Uterus (tissue), 4 donors: ENCODE data around the gene LINC01488. TPM values are rescaled to one million over a fixed set of nuclear protein-coding genes. Genes with fewer than 3 reads are reported as not detected.
A peak's percentile ranks its signal among the peaks of the same experiment; 100 is the strongest.

Experiments used
- DNase-seq, 2 donors: peaks; one replicate each; pipeline ENCODE4 v3.0.0-alpha.2; 2019 to 2020
- H3K27ac ChIP-seq, 2 donors: fragments of 200-600 bp; sonication (generic); 1 replicate in 1 of 2; 2 replicates in 1 of 2; pipeline ENCODE4 v1.5.1; 2016 to 2018
- H3K27me3 ChIP-seq, 2 donors: fragments of 200-600 bp; sonication (generic); one replicate each; pipeline ENCODE4 v1.5.1; 2018 to 2019; ENCODE audit warnings: control low read depth in 1 of 2
- H3K36me3 ChIP-seq, 2 donors: fragments of 200-600 bp; sonication (generic); one replicate each; pipeline ENCODE4 v1.5.1; 2019; ENCODE audit warnings: control low read depth in 1 of 2
- H3K4me1 ChIP-seq, 2 donors: fragments of 200-600 bp; sonication (generic); one replicate each; pipeline ENCODE4 v1.5.1; 2018 to 2019; ENCODE audit warnings: control low read depth in 1 of 2
- H3K4me3 ChIP-seq, 2 donors: fragments of 200-600 bp; sonication (generic); 1 replicate in 1 of 2; 2 replicates in 1 of 2; pipeline ENCODE4 v1.5.1; 2018 to 2019; ENCODE audit warnings: mild to moderate bottlenecking in 1 of 2
- H3K9me3 ChIP-seq, 2 donors: fragments of 200-600 bp; sonication (generic); one replicate each; pipeline ENCODE4 v1.5.1; 2019; ENCODE audit warnings: control low read depth in 1 of 2
- POLR2A ChIP-seq, 2 donors: fragments of 450-650 bp; IDR thresholded peaks; one replicate each; pipeline ENCODE4 v1.6.1; 2016; ENCODE audit warnings: antibody characterized with exemption in 2 of 2, mild to moderate bottlenecking in 1 of 2, moderate library complexity in 1 of 2
- intact Hi-C: fragments of 100-400 bp; cut with DNase I; formaldehyde crosslinking; loops from one replicate; pipeline ENCODE4 v1.15.1; 2023; ENCODE audit warnings: low total_unique reads
- total RNA-seq, 4 donors: library from RNA; depleted of rRNA in 3 of 4; stranded (reverse); fragments of >200 nt in 3 of 4; gene quantifications; one replicate each; pipeline versions ENCODE4 v1.1.0 to v1.2.4, GENCODE V29; 2014 to 2023
- TF ChIP-seq, protein P1 (sequence below), 4 experiments: fragments of 200-600 bp in 2 of 4; fragments of 450-650 bp in 2 of 4; sonication (generic) in 2 of 4; IDR thresholded peaks; one replicate each; pipeline ENCODE4 v1.5.1; 2016 to 2019; ENCODE audit warnings: antibody characterized with exemption in 4 of 4, mild to moderate bottlenecking in 2 of 4, moderate library complexity in 1 of 4
- donor health status: DM: yes; HTN: yes; CAD: no.

The LINC01488 gene
- total RNA-seq, 4 donors from 2014 or later: not detected

DNA sequence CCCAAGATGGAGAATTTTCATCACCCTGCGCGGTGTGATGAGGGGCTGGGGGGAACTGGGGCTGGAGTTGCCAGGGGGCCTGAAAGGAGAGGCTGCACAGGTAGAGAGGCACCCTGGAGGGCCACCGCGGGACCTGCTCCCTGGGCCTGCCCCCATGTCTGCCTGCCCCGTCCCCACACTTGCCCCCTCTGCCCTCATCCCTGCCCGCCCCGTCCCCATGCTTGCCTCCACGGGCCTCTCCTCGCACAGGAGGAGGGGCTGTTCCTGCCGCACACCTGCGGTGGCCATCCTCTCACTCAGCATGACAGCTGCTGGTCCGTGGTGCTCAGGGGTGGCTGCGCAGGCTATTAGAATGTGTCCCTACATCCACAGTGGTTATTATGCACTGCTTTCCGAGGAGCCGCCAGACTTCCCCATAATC is 43.5 kb downstream of the LINC01488 start:
- DNase-seq: no peak
- H3K4me1 ChIP-seq: no peaks in the 10 kb centered on the region
- no peaks in the 10 kb centered on the region for H3K36me3 ChIP-seq
- no peak overlapping the region for H3K27ac ChIP-seq
- TF ChIP-seq POLR2A (IDR thresholded peaks at IDR 0.05): no peak
- TF ChIP-seq, protein P1, sequence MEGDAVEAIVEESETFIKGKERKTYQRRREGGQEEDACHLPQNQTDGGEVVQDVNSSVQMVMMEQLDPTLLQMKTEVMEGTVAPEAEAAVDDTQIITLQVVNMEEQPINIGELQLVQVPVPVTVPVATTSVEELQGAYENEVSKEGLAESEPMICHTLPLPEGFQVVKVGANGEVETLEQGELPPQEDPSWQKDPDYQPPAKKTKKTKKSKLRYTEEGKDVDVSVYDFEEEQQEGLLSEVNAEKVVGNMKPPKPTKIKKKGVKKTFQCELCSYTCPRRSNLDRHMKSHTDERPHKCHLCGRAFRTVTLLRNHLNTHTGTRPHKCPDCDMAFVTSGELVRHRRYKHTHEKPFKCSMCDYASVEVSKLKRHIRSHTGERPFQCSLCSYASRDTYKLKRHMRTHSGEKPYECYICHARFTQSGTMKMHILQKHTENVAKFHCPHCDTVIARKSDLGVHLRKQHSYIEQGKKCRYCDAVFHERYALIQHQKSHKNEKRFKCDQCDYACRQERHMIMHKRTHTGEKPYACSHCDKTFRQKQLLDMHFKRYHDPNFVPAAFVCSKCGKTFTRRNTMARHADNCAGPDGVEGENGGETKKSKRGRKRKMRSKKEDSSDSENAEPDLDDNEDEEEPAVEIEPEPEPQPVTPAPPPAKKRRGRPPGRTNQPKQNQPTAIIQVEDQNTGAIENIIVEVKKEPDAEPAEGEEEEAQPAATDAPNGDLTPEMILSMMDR (IDR thresholded peaks at IDR 0.05): no peak
- H3K9me3 ChIP-seq: no peaks in the 10 kb centered on the region
- no peaks in the 10 kb centered on the region for H3K27me3 ChIP-seq
- no peak overlapping the region for H3K4me3 ChIP-seq
- intact Hi-C loops: no loop called here

DNA sequence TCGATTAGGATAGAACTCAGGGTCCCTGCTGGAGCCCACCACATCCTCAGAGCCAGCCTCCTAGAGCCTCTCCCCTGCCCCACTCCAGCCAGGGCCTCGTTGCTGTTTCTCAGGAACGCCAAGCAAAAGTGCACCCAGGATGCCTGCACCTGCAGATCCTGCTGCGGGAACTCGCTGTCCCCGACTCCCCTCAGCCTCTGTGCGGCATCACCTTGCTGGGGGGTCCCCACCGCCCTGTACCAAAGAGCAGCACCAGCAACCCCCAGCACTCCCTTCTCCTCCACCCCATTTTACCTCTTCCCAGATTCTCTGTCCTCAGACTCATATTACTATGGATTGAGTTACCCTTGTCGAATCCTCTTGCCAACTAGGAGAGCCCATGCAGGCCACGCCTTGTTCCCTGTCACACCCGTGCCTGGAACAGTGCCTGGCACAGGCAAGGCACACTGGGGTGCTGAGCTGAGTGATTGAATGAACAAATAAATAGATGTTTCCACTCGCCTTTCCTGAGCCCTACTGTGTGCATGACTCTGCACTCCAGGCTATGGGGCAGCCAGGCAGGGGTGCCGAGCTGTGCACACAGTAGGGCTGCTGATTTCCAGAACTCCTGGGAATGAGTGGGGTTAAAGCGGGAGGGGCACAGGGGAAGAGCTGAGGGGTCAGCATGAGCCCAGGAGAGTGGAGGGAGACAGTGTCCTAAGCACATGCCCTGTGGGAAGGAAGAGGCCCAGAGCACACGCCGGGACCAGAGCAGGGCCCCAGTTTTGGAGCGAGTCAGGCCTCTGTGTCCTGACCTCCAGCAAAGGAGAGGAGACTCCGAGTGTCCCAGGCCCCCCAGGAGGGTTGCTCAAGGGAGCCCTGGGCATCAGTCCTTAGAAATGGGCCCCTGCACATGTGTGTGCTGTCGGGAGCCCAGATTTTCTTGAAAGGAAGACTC is 44.3 kb downstream of the LINC01488 start:
- Histone ChIP-seq H3K27ac (no peak overlapping the region), H3K27me3 (no peaks in the 10 kb centered on the region), H3K4me1 (no peaks in the 10 kb centered on the region), H3K4me3 (no peak overlapping the region), H3K9me3 (no peaks in the 10 kb centered on the region), H3K36me3 (no peaks in the 10 kb centered on the region)
- TF ChIP-seq, protein P1 (IDR thresholded peaks at IDR 0.05): no peak
- no peak for TF ChIP-seq POLR2A (IDR thresholded peaks at IDR 0.05)
- intact Hi-C loops: no loop called here
- no peak for DNase-seq

DNA sequence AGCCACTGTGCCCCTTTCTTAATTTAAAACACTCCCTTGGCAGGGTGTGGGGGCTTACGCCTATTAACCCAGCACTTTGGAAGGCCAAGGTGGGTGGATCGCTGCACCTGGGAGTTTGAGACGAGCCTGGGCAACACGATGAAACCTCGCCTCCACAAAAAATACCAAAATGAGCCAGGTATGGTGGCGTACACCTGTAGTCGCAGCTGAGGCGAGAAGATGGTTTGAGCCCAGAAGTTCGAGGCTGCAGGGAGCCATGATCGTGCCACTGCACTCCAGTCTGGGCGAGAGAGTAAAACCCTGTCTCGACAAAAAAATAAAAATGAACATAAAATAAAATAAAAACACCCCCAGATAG is 45.0 kb downstream of the LINC01488 start:
- TF ChIP-seq, protein P1 (IDR thresholded peaks at IDR 0.05): no peak
- no peak for TF ChIP-seq POLR2A (IDR thresholded peaks at IDR 0.05)
- Histone ChIP-seq H3K27ac (no peak overlapping the region), H3K27me3 (no peaks in the 10 kb centered on the region), H3K4me3 (no peak overlapping the region), H3K4me1 (no peaks in the 10 kb centered on the region), H3K36me3 (no peaks in the 10 kb centered on the region), H3K9me3 (no peaks in the 10 kb centered on the region)
- intact Hi-C loops: no loop called here
- DNase-seq: no peak

DNA sequence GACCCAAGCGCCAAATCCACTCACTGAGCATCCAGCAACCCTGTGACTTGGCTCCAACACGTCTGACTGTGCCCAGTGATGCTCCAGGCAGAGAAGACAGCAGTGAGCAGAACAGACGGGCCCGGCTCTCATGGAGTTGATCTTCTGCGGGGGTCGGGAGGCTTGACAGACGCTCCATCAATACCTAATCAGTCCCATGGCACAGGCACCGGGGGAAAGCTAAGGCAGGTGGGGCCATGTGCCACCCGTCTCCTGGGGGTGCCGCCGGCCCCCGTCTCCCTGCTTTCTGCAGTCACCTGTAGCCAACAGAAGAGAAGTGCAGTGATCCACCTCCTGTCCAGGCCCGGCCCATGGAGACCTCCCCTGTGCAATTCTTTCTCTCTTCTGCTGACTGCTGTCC is 47.5 kb downstream of the LINC01488 start:
- H3K27me3 ChIP-seq: no peaks in the 10 kb centered on the region
- intact Hi-C loops: no loop called here
- H3K36me3 ChIP-seq: no peaks in the 10 kb centered on the region
- no peak overlapping the region for H3K27ac ChIP-seq
- H3K4me3 ChIP-seq: no peak overlapping the region
- TF ChIP-seq, protein P1 (IDR thresholded peaks at IDR 0.05): no peak
- no peak for TF ChIP-seq POLR2A (IDR thresholded peaks at IDR 0.05)
- DNase-seq: peak in 1 of 2 donors; percentile 4
- H3K9me3 ChIP-seq: no peaks in the 10 kb centered on the region
- no peaks in the 10 kb centered on the region for H3K4me1 ChIP-seq

DNA sequence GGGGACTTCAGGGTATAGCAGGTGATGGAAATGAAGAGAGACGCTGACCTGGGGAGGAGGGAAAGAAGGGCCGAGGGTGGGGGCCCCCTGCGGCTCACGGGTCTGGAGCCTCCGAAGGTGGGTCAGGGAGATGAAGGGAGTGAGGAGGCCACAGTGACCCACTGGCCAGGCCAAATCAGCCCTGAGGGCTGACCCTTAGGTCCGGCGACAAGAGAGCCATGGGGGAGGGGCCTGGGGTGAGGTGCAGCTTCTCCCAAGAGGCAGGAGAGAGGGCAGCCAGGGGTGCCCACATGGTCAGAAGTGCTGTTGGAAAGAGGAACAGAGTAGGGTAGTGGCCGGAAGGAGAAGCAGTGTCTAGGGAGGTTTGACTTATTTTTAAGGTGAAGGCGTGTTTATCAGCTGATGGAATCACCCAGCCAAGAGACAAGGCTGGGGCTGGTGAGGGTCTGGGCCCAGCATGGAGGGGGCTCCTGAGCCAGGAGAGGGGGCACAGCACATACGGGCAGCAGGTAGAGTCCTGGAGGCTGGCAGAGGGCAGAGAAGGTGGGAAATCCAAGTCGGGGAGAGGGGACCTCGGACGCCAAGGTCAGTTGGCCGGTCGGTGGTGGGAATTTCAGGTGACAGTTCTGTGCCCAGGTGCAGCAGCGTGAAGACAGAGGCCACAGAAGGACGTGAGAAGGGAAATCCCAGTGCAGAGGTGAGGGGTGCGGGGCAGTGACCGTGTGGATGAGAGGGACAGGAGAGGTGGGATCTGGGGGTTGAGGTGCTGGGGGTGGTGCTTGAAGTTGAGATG is 49.0 kb downstream of the LINC01488 start:
- intact Hi-C loops: no loop called here
- TF ChIP-seq POLR2A (IDR thresholded peaks at IDR 0.05): no peak
- TF ChIP-seq, protein P1 (IDR thresholded peaks at IDR 0.05): no peak
- Histone ChIP-seq H3K4me3 (no peak overlapping the region), H3K27me3 (no peaks in the 10 kb centered on the region), H3K27ac (no peak overlapping the region), H3K4me1 (no peaks in the 10 kb centered on the region), H3K9me3 (no peaks in the 10 kb centered on the region), H3K36me3 (no peaks in the 10 kb centered on the region)
- DNase-seq: peak in 1 of 2 donors; percentile 4
